GM18520 (cell line): ENCODE results near the gene ACTR2.
A peak's percentile ranks its signal among the peaks of the same experiment; 100 is the strongest.
"Not testable (repeated sequence)": the region's sequence is repeated elsewhere in the genome, so short reads cannot be mapped to it uniquely, and the experiment has no call there.

Source experiments
- ATAC-seq: cut with Tn5 transposase; IDR thresholded peaks from one replicate; pipeline ENCODE4 v1.9.1; 2021; ENCODE audit not compliant: unreplicated experiment

The ACTR2 gene

DNA sequence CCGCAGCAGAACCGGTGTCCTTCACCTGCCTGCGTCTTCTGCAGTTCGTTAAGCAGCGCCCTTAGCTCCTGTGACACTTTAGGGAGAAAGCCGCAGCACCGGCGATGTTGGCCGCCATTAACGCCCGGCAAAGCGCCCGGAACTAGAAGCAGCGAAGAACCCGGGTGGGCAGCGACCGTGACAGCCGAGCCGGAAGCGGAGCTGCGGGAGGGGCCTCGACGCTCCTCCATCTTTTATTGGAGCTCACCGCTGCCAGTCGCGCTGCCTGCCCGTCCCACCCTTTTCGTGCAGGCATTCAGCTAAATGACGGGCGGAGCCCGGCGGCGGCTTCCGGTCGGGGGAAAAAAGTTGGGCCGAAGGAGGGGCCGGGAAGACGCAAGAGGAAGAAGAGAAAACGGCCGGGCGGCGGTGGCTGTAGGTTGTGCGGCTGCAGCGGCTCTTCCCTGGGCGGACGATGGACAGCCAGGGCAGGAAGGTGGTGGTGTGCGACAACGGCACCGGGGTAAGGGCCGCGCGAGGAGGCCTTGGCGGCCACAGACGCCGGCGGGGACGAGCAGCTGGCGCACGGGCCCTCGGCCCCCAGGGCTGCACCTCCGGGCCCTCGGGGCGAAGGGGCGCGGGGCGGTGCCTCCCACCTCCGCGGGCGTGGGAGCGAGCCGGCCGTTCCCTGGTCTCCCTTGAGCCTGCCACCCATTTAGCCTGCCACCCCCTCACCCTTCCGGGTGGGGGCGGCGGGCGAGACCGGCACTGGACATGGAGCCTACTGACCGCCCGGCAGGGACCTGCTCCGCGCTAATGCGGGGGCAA, at the start of gene ACTR2:
Gene ACTR2, plus strand, starts transcription at position 376 of the 807 bp plus-strand sequence. Its CDS starts 79 bp downstream, at position 455.
- peak; percentile 77 for ATAC-seq

DNA sequence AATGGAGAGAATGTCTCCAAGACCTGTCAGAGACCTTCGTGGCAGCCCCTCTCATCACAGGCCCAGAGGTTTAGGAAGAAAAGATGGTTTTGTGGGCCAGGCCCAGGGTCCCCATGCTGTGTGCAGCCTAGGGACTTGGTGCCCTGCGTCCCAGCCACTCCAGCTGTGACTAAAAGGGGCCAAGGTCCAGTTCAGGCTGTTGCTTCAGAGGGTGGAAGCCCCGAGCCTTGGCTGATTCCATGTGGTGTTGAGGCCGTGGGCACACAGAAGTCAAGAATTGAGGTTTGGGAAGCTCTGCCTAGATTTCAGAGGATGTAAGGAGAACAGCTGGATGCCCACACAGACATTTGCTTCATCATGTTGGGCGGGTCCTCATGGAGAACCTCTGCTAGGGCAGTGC, 45.1 kb upstream of the ACTR2 start:
- ATAC-seq, result no peak

DNA sequence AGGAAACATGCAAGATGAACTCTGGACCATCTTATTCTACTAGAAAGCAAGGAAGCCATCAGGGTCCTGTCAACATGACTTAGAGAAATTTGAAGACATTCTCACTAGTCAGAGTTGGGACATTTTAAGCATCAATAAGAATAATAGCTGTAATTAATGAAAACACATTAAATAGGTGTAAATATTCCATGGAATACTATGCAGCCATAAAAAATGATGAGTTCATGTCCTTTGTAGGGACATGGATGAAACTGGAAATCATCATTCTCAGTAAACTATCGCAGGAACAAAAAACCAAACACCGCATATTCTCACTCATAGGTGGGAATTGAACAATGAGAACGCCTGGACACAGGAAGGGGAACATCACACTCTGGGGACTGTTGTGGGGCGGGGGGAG, 44.2 kb upstream of the ACTR2 start:
- ATAC-seq, result not testable (repeated sequence)

DNA sequence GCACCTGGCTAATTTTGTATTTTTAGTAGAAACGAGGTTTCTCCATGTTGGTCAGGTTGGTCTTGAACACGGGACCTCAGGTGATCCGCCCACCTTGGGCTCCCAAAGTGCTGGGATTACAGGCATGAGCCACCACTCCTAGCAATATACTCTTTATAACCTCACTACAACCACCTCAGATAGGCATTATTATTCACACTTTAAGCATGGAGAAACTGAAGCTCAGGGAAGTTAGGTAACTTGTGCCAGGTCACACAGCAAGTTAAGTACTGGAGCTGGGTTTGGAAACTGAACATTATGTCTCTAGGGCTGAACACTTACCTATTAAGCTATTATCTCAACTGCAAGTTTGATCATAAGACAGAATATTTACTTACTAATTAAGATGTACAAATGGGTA, 42.6 kb upstream of the ACTR2 start:
- no peak for ATAC-seq

DNA sequence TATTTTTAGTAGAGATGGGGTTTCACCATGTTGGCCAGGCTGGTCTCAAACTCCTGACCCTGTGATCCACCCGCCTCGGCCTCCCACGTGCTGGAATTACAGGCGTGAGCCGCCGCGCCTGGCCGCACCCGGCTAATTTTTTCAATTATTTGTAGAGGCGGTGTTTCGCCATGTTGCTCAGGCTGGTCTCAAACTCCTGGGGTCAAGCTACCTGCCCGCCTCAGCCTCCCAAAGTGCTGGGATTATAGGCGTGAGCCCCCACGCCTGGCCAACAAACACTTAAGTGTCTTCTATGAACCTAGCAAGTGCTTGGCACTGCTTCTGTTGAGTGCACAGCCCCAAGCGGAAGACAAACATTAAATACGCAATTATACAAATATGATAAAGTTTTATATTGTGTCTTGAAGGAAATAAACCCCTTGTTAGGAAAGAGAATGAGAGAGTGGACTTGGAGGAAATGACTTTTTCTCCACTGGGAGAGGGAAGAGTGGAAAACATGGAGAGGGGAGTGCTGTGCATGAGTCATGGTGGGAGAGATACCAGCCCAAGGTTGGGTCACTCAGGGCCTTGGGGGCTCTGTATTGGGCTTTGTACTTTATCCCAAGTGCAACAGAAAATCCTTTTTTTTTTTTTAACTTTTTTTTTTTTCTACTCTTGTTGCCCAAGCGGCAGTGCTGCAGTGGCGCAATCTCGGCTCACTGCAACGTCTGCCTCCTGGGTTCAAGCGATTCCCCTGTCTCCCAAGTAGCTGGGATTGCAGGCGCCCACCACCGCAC, 41.4 kb upstream of the ACTR2 start:
- no peak for ATAC-seq

DNA sequence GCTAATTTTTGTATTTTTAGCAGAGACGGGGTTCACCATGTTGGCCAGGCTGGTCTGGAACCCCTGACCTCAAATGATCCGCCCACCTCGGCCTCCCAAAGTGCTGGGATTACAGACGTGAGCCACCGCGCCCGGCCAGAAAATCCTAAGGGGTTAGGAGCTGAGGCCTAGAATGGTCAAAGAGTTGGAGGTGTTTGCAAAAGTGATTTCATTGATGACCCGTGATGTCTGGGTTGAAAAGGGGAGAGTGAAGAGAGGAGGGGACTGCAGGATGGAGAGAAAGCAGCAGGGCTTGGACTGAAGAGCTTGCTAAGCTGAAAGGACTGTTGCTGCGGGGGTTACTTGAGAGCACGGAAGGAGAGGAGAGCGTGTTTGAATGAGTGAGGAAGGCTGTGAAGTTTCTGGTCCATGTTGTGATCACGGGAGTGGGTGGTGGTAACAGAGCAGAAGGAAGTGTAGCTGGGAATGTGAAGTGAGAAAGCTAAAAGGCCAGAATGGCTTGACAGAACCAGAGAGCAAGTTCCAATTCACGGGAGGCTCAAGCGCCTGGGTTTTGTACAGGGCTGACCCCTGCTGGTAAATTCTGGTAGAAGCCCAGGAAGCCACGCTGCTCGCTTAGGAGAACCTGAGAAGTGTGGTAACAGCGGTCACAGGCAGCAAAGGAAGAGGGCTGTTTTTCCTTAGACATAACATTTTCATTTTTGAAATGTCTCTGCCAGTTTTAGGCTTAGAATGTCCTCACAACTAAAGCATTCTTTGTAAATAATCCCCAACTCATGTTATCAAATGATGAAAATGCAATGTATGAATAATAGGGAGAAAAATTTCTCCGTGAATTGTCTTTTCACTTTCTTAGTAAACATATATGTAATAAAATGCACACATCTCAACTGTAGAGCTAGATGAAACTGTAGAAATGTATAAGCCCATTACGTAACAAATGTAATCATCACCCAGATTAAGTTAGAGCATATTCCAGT, 40.5 kb upstream of the ACTR2 start:
- ATAC-seq, result peak; percentile 73

DNA sequence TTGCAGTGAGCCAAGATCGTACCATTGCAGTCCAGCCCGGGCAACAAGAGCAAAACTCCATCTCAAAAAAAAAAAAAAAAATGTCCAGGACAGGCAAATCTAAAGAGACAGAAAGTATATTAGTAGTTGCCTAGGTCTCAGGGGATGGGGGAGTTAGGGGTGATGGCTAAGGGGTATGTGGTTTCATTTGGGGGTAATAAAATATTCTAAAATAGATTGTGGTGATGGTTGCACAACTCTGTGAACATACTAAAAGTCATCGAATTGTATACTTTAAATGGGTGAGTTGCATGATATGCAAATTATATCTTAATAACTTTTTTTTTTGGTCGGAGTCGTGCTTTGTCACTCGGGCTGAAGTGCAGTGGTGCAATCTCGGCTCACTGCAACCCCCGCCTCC, 34.2 kb upstream of the ACTR2 start:
- no peak for ATAC-seq

DNA sequence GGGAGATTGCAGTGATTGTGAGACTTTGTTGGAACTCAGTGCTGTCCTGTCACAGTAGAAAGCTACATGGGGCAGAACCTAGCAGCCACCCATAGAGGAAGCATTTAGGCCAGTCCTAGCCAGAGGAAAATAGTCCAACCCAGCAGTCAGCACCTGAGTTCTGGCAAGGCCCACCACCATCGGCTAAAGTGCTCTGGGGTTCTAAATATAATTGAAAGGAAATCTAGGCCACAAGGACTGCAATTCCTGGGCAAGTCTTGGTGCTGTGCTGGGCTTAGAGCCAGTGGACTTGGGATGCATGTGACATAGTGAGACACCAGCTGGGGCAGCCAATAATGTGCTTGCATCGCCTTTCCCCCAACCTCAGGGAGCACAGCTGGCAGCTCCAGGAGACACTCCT, 28.9 kb upstream of the ACTR2 start:
- ATAC-seq, result no peak

DNA sequence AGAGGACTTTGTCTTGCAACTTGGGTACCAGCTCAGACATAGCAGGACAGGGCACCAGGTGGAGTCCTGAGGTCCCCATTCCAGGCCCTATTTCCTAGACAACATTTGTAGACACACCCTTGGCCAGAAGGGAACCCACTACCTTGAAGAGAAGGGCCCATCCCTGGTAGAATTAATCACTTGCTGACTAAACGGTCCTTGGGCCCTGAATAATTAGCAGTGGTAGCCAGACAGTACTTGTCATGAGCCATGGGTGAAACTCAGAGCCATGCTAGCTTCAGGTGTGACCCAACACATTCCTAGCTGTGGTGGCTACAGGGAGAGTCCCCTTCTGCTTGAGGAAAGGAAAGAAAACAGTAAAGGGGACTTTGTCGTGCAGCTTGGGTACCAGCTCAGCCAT, 28.5 kb upstream of the ACTR2 start:
- no peak for ATAC-seq

DNA sequence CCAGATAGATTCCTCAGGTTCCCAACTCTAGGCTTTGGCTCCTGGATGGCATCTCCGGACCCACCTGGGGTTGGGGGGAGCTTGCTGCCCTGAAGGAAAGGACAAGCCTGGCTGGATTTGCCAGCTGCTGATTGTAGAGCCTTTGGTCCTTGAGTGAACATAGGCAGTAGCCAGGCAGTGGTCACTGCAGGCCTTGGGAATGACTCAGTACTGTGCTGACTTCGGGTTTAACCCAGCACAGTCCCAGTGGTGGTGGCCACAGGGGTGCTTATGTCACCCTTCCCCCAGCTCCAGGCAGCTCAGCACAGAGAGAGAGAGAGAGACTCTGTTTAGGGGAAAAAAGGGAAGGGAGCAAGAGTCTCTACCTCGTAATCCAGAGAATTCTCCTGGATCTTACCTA, 27.7 kb upstream of the ACTR2 start:
- no peak for ATAC-seq

DNA sequence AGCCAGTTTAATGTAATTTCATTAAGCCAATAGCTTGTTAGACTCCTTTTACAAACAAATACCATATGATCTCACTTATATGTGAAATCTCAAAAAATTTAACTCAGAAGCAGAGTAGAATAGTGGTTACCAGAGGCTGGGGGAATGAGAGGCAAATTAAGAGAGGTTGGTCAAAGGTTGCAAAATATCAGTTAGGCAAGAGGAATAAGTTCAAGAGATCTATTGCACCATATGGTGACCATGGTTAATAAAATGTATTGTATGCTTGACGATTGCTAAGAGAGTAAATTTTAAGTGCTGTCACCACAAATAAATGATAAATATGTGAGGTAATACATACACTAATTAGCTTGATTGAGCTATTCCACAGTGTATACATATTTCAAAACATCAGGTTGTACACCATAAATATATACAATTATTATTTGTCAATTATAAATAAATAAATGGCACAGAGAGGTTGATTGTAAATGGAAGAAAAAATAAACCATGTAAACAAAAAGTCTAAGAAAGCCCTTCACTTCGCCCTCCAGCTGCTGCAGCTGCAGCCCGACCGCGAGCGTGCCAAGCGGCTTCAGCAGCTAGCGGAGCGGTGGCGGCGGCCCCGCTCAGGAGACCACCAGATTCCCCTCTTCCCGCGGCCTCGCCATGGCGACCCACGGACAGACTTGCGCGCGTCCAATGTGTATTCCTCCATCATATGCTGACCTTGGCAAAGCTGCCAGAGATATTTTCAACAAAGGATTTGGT, 23.0 kb upstream of the ACTR2 start:
- ATAC-seq, result no peak

DNA sequence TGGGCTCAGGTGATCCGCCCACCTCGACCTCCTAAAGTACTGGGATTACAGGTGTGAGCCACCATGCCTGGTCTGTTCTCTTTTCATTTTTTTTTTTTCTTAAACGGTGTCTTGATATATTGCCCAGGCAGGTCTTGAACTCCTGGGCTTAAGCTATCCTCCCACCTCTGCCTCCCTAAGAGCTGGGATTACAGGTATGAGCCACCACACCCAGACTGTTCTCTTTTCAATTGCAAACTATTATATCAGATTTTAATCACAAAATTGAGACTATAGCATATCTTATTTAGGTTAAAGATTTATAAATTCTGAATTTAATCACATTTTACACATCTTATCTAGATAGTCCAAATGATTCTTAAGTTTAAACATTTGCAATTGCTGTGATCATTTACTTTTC, 15.5 kb upstream of the ACTR2 start:
- no peak for ATAC-seq

DNA sequence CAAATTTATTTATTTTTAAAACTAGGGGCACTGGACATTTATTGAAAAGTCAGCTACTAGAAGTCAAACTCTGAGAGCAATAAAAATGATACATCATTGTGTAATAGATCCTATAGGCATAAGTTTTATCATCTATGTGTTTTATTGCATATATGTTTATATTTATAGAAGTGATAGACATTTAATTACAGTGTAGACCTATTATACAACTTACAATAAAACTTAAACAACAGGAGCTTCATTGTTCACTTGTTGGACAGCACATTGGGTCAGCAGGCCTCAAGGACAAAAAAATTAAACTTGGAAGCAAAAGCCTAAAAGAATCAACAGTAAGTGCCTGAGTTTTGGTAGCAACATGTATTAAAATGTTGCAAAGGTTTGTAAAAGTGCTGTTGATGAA, 15.0 kb upstream of the ACTR2 start:
- no peak for ATAC-seq

DNA sequence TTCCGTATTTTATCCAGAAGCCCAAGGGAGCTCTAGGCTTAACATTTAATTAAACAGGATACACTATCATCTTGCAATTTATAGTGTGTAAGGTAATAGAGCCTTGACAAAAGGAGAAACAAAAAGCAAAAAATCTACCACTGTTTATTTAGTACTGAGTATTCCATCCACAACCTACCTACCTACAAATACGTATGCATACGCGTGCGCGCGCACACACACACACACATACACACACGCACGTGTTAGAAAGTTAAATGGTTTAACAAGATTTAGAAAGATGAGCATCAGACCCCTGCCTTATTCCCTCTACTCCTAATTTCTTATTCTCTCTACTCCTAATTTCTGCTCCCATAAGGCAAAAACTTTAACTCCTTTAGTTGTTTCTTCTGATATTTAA, 14.6 kb upstream of the ACTR2 start:
- ATAC-seq, result no peak

DNA sequence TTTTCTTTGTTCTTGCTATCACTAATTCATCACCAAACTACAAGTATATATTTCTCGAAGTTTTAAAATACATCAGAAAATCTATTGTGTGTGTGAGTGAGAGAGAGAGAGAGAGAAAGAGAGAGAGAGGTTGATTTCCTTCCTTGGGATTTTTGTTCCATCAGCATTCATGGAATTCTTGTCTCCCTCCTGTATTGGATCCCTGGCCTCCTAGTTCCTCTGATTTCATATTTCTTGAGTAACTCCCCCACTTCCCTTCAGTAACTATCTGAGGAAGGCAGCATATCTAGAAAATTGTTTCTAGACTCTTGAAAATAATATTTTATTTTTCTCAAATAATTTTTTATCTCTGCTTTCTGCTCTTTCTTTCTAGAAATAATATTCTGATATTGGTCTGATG, 13.3 kb upstream of the ACTR2 start:
- no peak for ATAC-seq

DNA sequence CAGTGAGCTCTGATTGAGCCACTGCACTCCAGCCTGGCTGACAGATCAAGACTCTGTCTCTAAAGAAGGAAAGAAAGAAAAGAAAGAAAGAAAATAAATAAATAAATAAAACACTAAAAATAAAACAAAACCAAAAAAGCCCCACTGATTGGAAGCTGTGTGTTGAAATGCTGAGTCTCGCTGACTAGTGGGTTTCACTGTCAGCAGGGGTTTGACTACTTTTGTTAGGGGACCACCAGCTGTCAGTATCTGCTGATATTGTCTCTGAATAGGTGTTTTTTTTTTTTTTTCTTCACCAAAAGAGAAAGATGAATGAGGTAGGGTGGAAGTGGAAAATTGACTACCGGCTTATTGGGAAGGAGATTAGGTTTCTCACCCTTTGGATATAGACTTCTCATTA, 12.8 kb upstream of the ACTR2 start:
- no peak for ATAC-seq

DNA sequence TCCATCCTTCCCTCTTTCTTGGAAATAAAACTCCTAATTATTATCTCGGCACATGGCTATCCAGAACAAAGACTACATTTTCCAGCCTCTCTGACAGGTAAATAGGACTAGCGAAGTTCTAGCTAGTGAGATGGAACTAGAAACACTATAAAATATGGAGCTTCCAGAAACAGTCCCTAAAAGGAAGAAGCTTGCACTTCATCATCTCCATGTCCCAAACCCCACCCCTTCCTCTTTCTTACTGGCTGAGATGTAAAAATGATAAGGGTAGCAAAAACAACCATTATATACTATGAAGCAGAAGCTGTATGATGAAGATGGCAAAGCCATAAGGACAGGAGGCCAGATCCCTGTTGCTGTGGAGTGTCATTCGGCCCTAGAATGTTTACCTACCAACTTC, 11.7 kb upstream of the ACTR2 start:
- ATAC-seq, result no peak

DNA sequence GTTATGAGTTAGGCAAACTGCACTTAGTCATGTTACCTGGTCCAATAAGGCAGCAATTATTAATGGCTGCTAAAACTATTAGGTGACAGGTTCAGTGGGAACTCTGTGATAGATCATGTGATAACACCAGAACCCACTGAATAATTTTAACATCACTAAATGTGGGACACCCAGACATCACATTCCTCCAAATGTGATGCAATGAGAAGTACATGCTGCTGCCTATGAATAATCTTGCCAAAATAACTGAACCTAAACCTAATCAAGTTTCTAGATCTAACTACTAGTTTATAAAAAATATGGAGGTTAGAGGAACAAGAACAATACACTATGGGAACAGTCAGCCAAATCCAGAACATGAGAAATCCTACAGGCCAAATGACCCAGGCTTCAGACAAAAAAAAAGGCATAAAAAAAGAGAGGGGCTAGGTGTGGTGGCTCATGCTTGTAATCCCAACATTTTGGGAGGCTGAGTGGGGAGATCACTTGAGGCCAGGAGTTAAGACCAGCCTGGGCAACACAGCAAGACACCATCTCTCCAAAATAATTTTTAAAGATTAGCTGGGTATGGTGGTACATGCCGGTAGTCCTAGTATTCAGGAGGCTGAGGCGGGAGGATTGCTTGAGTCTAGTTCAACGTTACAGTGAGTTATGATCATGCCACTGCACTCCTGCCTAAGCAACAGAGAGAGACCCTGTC, 7.0 kb upstream of the ACTR2 start:
- no peak for ATAC-seq

DNA sequence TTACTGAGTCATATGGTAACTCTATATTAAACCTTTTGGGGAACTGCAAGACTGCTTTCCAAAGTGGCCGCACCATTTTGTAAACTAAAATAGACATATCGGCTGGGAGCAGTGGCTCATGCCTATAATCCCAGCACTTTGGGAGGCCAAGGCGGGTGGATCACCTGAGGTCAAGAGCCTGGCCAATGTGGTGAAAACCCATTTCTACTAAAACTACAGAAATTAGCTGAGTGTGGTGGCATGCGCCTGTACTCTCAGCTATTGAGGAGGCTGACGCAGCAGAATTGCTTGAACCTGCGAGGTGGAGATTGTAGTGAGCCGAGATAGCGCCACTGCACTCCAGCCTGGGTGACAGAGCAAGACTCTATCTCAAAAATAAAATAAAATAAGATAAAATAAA, 6.4 kb upstream of the ACTR2 start:
- not testable (repeated sequence) for ATAC-seq

DNA sequence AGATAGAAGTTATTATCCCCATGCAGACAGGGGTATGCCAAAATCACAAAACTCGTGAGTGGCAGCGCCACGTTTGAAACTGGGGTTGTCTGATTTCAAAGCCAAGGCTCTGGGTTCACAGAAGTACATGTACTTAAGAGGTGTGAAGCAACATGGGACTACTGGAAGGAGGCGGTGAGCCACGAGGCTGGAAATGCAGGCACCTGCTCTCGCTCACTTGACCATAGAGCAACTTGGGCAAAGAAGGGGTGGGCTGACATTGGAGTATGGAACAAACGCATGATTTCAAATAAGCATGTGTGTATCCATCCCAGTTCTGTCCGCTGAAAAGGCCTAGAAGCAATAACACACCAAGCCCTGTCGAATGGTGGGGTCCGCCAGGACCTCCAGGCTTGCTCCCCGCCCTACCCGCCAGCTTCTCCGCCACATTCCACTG, 593 bp upstream of the ACTR2 start:
- peak; percentile 6 for ATAC-seq
